Uterus (tissue), 2 donors: ENCODE measurements around the gene YBX1.

Source experiments
- CTCF ChIP-seq, 4 experiments: fragments of 200-600 bp in 2 of 4; fragments of 450-650 bp in 2 of 4; sonication (generic) in 2 of 4; IDR thresholded peaks; one replicate each; pipeline ENCODE4 v1.5.1; 2016 to 2019; ENCODE audit warnings: antibody characterized with exemption in 4 of 4, mild to moderate bottlenecking in 2 of 4, moderate library complexity in 1 of 4
- POLR2A ChIP-seq, 2 donors: fragments of 450-650 bp; IDR thresholded peaks; one replicate each; pipeline ENCODE4 v1.6.1; 2016; ENCODE audit warnings: antibody characterized with exemption in 2 of 2, mild to moderate bottlenecking in 1 of 2, moderate library complexity in 1 of 2

DNA sequence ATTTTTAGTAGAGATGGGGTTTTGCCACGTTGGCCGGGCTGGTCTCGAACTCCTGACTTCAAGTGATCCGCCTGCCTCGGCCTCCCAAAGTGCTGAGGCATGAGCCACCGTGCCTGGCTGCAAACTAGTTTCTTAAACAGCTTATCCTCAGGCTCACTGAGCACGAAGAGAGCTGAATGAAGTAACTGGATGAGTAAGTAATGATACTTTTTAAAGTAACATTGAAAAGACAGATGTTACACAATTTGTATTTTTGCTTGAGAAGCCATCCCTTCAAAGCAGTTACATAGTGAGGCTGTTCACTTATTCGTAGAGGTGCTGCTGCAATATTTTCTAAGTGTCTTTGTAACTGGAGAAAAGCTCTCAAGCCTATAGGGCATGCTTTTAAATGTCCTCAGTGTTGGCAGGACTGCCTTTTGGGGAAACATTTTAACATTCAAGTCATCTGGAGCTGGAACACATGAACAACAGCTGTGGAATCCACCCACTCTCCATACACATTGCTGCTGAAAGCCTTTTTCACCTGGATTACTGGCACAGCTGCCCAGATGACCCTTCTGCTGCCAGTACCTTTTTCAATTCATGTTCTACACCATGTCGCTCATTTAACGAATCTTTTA lies 2.7 kb upstream of the YBX1 start:
- no peak for TF ChIP-seq CTCF (IDR thresholded peaks at IDR 0.05)
- no peak for TF ChIP-seq POLR2A (IDR thresholded peaks at IDR 0.05)
